Measurements from ENCODE around the gene SEZ6.

SEZ6 gene

GRCh38 chr17:28920201-28920600 lies 85.6 kb downstream of the SEZ6 start:
- no peak overlapping the region for H3K27ac ChIP-seq (ENCODE audit: low read length)
- H3K4me2 ChIP-seq (ENCODE audit: low read length), result no peak overlapping the region
- H3K79me2 ChIP-seq (ENCODE audit: low read length), result peaks cover 31% of the 10 kb centered on the region
- H3K27me3 ChIP-seq (ENCODE audit: low read depth, low read length), result no peaks in the 10 kb centered on the region
- peaks cover 75% of the 10 kb centered on the region for H3K36me3 ChIP-seq (replicated peaks; ENCODE audit: low read depth, low read length)
- peaks cover 21% of the 10 kb centered on the region for H4K20me1 ChIP-seq (ENCODE audit: insufficient read depth, low read length)
- no peaks in the 10 kb centered on the region for H3K9me3 ChIP-seq (ENCODE audit: insufficient read depth, low read length)
- H3K9ac ChIP-seq (ENCODE audit: low read length), result no peak overlapping the region
- H3K4me1 ChIP-seq (ENCODE audit: low read length), result no peaks in the 10 kb centered on the region
- no peak overlapping the region for H2AFZ ChIP-seq (ENCODE audit: low read depth, low read length)
- no peak overlapping the region for H3K4me3 ChIP-seq (ENCODE audit: low read length)
- TF ChIP-seq CTCF (IDR thresholded peaks at IDR 0.05; ENCODE audit: low read depth, low read length) (no peak), EZH2phosphoT487 (IDR thresholded peaks at IDR 0.05; ENCODE audit: low read depth) (no peak)

- H3K36me3 ChIP-seq (replicated peaks; ENCODE audit: low read depth, low read length), result peaks cover 78% of the 10 kb centered on the region
- H3K79me2 ChIP-seq (ENCODE audit: low read length), result peaks cover 16% of the 10 kb centered on the region; the same call in 1 of the 2 replicates
- no peak overlapping the region for H3K4me2 ChIP-seq (ENCODE audit: low read length)
Observed at GRCh38 chr17:28918295-28918694, 87.5 kb downstream of the SEZ6 start.

GRCh38 chr17:28917465-28917864 lies 88.4 kb downstream of the SEZ6 start:
- Histone ChIP-seq H4K20me1 (ENCODE audit: insufficient read depth, low read length) (peaks cover 13% of the 10 kb centered on the region), H3K4me2 (ENCODE audit: low read length) (no peak overlapping the region), H2AFZ (ENCODE audit: low read depth, low read length) (no peak overlapping the region), H3K27ac (ENCODE audit: low read length) (no peak overlapping the region), H3K4me1 (ENCODE audit: low read length) (no peaks in the 10 kb centered on the region), H3K9me3 (ENCODE audit: insufficient read depth, low read length) (no peaks in the 10 kb centered on the region), H3K79me2 (ENCODE audit: low read length) (peaks cover 21% of the 10 kb centered on the region; the same call in 1 of the 2 replicates), H3K27me3 (ENCODE audit: low read depth, low read length) (no peaks in the 10 kb centered on the region), H3K9ac (ENCODE audit: low read length) (no peak overlapping the region), H3K36me3 (replicated peaks; ENCODE audit: low read depth, low read length) (peaks cover 84% of the 10 kb centered on the region), H3K4me3 (ENCODE audit: low read length) (no peak overlapping the region)
- TF ChIP-seq EZH2phosphoT487 (IDR thresholded peaks at IDR 0.05; ENCODE audit: low read depth) (no peak), CTCF (IDR thresholded peaks at IDR 0.05; ENCODE audit: low read depth, low read length) (no peak)

More at GRCh38 chr17:28918295-28918694, 87.5 kb downstream of the SEZ6 start:
- Histone ChIP-seq H3K9me3 (ENCODE audit: insufficient read depth, low read length) (no peaks in the 10 kb centered on the region), H3K27ac (ENCODE audit: low read length) (no peak overlapping the region), H3K4me1 (ENCODE audit: low read length) (no peaks in the 10 kb centered on the region), H2AFZ (ENCODE audit: low read depth, low read length) (no peak overlapping the region), H4K20me1 (ENCODE audit: insufficient read depth, low read length) (peaks cover 13% of the 10 kb centered on the region), H3K4me3 (ENCODE audit: low read length) (no peak overlapping the region), H3K9ac (ENCODE audit: low read length) (no peak overlapping the region), H3K27me3 (ENCODE audit: low read depth, low read length) (no peaks in the 10 kb centered on the region)
- no peak for TF ChIP-seq CTCF (IDR thresholded peaks at IDR 0.05; ENCODE audit: low read depth, low read length)
- no peak for TF ChIP-seq EZH2phosphoT487 (IDR thresholded peaks at IDR 0.05; ENCODE audit: low read depth)

- H3K27me3 ChIP-seq (ENCODE audit: low read depth, low read length), result no peaks in the 10 kb centered on the region
- H3K4me1 ChIP-seq (ENCODE audit: low read length), result no peaks in the 10 kb centered on the region
- no peak overlapping the region for H3K4me3 ChIP-seq (ENCODE audit: low read length)
- H2AFZ ChIP-seq (ENCODE audit: low read depth, low read length), result no peak overlapping the region
- H3K36me3 ChIP-seq (replicated peaks; ENCODE audit: low read depth, low read length), result peaks cover 84% of the 10 kb centered on the region
- H3K79me2 ChIP-seq (ENCODE audit: low read length), result 0 out of 2 replicates have a peak, but pooled peaks cover 21% of the 10 kb centered on the region
- H4K20me1 ChIP-seq (ENCODE audit: insufficient read depth, low read length), result peaks cover 13% of the 10 kb centered on the region
- H3K9ac ChIP-seq (ENCODE audit: low read length), result no peak overlapping the region
- H3K4me2 ChIP-seq (ENCODE audit: low read length), result no peak overlapping the region
- TF ChIP-seq EZH2phosphoT487 (IDR thresholded peaks at IDR 0.05; ENCODE audit: low read depth) (no peak), CTCF (IDR thresholded peaks at IDR 0.05; ENCODE audit: low read depth, low read length) (no peak)
- no peaks in the 10 kb centered on the region for H3K9me3 ChIP-seq (ENCODE audit: insufficient read depth, low read length)
- no peak overlapping the region for H3K27ac ChIP-seq (ENCODE audit: low read length)
Observed at GRCh38 chr17:28917029-28917428, 88.8 kb downstream of the SEZ6 start.

Data from OCI-LY3 (cell line).